HL-60/S4 treated with retinoic acid at 250 ng/mL for 4 days and 3 days (cell line): ENCODE results near the gene LYST.
"Not testable (repeated sequence)": the region's sequence is repeated elsewhere in the genome, so short reads cannot be mapped to it uniquely, and the experiment has no call there.

ENCODE experiments used
- in situ Hi-C: fragments of 300-500 bp; cut with MboI; formaldehyde crosslinking; loops from 2 replicates; pipeline ENCODE4 v1.7.0; 2022; ENCODE audit warnings: low sequenced_read_pairs

Gene LYST

GRCh38 chr1:235866205-235866912 lies at the start of gene LYST:
Gene LYST (minus strand): TSS chr1:235866906. CDS start chr1:235830417, 36,489 bp downstream.
- in situ Hi-C loops: no loop called here

GRCh38 chr1:235915489-235915888 lies 48.8 kb upstream of the LYST start:
- in situ Hi-C loops: not testable (repeated sequence)

GRCh38 chr1:235913311-235913710 lies 46.6 kb upstream of the LYST start:
- in situ Hi-C loops: no loop called here

- in situ Hi-C loops: no loop called here
Measured at GRCh38 chr1:235911876-235912275, 45.2 kb upstream of the LYST start.

GRCh38 chr1:235911300-235911662 lies 44.6 kb upstream of the LYST start:
- in situ Hi-C loops: no loop called here

GRCh38 chr1:235910357-235911299 lies 43.9 kb upstream of the LYST start:
- in situ Hi-C loops: no loop called here

GRCh38 chr1:235908742-235909520 lies 42.2 kb upstream of the LYST start:
- in situ Hi-C loops: no loop called here

GRCh38 chr1:235907897-235908240 lies 41.2 kb upstream of the LYST start:
- in situ Hi-C loops: no loop called here

GRCh38 chr1:235907187-235907896 lies 40.6 kb upstream of the LYST start:
- in situ Hi-C loops: no loop called here

- in situ Hi-C loops: no loop called here
Measured at GRCh38 chr1:235906436-235906835, 39.7 kb upstream of the LYST start.

GRCh38 chr1:235903809-235904208 lies 37.1 kb upstream of the LYST start:
- in situ Hi-C loops: not testable (repeated sequence)

- in situ Hi-C loops: no loop called here
Measured at GRCh38 chr1:235902677-235903542, 36.2 kb upstream of the LYST start.

- in situ Hi-C loops: no loop called here
Measured at GRCh38 chr1:235901461-235901860, 34.8 kb upstream of the LYST start.

- in situ Hi-C loops: no loop called here
Measured at GRCh38 chr1:235898126-235898525, 31.4 kb upstream of the LYST start.

GRCh38 chr1:235893840-235894239 lies 27.1 kb upstream of the LYST start:
- in situ Hi-C loops: no loop called here

GRCh38 chr1:235892734-235893413 lies 26.2 kb upstream of the LYST start:
- in situ Hi-C loops: no loop called here

- in situ Hi-C loops: no loop called here
Measured at GRCh38 chr1:235892202-235892601, 25.5 kb upstream of the LYST start.

- in situ Hi-C loops: no loop called here
Measured at GRCh38 chr1:235888119-235888643, 21.5 kb upstream of the LYST start.

- in situ Hi-C loops: no loop called here
Measured at GRCh38 chr1:235887676-235888075, 21.0 kb upstream of the LYST start.
